LNCaP clone FGC (cell line): ENCODE measurements around the gene KCTD12.

ENCODE experiments used
- DNase-seq: peaks from one replicate; pipeline ENCODE4 v3.0.0-alpha.2; 2011; ENCODE audit warnings: low read depth
- H3K4me3 ChIP-seq: 2 replicates; pipeline ENCODE4 v1.5.1; 2011; ENCODE audit warnings: mild to moderate bottlenecking, low read depth, low read length, control low read depth
- TF ChIP-seq, protein P1 (sequence below): IDR thresholded peaks from 2 replicates; pipeline ENCODE4 v1.5.1; 2012; ENCODE audit warnings: mild to moderate bottlenecking; ENCODE audit not compliant: control insufficient read depth, insufficient read depth; ENCODE audit errors: extremely low read depth

The KCTD12 gene

DNA sequence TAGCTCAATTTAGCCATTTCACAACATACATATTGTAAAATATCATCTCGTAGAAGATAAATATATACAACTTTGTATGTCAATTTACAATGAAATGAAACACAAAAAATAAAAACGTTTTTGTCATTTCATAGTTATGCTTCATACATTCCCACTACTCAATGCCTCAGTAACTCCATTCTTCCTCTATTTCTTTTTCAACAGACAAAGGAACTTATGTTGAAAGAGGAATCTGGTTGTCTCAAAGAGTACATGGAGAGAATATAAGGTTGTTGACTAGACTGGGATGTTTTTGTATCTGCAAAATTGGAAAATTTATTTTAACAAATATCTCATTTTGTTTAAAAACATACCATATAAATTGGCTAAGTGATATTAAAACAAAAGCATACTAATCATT lies 12.8 kb downstream of the KCTD12 start:
- TF ChIP-seq, protein P1, sequence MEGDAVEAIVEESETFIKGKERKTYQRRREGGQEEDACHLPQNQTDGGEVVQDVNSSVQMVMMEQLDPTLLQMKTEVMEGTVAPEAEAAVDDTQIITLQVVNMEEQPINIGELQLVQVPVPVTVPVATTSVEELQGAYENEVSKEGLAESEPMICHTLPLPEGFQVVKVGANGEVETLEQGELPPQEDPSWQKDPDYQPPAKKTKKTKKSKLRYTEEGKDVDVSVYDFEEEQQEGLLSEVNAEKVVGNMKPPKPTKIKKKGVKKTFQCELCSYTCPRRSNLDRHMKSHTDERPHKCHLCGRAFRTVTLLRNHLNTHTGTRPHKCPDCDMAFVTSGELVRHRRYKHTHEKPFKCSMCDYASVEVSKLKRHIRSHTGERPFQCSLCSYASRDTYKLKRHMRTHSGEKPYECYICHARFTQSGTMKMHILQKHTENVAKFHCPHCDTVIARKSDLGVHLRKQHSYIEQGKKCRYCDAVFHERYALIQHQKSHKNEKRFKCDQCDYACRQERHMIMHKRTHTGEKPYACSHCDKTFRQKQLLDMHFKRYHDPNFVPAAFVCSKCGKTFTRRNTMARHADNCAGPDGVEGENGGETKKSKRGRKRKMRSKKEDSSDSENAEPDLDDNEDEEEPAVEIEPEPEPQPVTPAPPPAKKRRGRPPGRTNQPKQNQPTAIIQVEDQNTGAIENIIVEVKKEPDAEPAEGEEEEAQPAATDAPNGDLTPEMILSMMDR, result no peak
- no peak for DNase-seq
- H3K4me3 ChIP-seq, result no peak overlapping the region

DNA sequence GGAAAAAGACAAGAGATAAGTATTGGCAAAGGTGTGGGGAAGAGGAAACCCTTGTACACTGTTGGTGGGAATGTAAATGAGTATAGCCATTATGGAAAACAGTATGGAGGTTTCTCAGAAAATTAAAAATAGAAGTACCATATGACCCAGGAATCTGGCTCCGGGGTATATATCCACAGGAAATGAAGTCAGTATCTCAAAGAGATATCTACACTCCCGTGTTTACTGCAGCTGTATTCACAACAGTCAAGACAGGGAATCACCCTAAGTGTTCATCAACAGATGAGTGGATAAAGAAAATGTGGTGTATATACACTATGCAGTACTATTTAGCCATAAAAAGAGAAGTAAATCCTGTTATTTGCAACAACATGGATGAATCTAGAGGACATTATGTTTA lies 13.5 kb downstream of the KCTD12 start:
- no peak for DNase-seq
- no peak overlapping the region for H3K4me3 ChIP-seq
- TF ChIP-seq, protein P1, result no peak

DNA sequence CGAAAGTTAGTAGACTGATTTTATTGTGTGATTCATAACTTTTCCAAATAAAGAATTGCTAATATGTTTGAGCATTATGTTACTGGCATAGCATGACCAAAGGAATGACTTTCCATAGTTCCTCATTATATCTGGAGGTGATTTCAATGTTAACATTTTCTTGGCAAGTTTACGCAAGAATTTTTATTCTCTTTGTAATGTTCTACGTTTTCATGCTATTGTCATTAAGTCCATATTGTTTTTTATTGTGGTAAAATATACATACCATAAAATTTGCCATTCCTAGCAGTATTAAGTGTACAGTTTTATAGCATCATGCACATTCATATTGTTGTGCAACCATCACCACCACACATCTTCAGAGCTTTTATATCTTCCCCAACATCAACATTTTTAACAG lies 14.8 kb downstream of the KCTD12 start:
- DNase-seq, result no peak
- TF ChIP-seq, protein P1, result no peak

DNA sequence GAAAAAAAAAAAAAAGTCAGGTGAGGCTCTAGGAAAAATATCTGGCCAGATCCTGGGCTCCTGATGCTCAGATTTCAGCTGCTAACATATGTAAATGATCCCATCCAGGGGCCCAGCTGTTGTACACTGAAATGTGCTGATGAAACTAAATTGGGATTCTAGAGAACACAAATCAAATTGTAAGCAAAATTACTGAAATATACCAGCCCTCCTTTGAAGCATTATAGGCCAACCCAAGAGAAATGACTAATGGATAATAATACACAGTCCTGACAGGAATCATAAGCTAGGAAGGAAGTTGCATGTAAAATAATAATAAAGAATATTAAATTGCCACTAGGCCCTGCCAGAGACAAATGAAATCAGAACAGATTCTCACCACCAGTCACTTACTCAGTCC lies 17.8 kb downstream of the KCTD12 start:
- no peak for DNase-seq
- TF ChIP-seq, protein P1, result no peak
- H3K4me3 ChIP-seq, result no peak overlapping the region

More for the DNA sequence above, 14.8 kb downstream of the KCTD12 start:
- H3K4me3 ChIP-seq, result no peak overlapping the region

DNA sequence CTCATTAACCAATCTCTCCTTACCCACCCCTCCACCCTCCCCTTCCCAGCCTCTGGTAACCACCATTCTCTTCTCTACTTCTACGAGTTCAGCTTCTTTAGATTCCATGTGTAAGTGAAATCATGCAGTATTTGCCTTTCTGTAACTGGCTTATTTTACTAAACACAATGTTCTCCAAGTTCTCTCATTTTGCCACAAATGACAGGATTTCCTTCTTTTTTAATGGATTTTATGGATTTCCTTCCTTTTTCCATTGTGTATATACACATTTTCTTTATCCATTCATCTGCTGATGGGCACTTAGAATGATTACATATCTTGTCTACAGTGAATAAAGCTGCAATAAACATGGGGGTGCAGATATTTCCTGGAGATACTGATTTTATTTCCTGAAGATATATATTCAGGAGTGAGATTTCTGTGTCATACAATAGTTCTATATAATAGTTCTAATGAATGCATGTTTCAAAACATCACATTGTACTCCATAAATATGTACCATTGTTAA lies 20.2 kb downstream of the KCTD12 start:
- no peak for DNase-seq
- H3K4me3 ChIP-seq, result no peak overlapping the region
- TF ChIP-seq, protein P1, result no peak

DNA sequence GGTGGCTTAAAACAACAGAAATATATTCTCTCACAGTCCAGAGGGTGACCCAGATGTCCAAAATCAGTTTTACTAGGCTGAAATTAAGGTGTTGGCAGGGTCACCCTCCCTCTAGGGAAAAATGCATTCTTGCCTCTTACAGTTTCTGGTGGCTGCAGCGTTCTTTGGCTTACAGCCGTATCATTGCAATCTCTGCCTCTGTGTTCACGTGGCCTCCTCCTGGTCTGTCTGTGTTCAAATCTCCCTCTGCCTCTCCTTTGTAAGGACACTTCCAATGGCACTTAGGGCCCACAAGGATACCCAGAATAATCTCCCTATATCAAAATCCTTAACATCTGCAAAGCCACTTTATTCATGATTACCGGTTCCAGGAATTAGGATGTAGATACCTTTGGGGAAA lies 21.1 kb downstream of the KCTD12 start:
- H3K4me3 ChIP-seq, result no peak overlapping the region
- DNase-seq, result no peak
- TF ChIP-seq, protein P1, result no peak

DNA sequence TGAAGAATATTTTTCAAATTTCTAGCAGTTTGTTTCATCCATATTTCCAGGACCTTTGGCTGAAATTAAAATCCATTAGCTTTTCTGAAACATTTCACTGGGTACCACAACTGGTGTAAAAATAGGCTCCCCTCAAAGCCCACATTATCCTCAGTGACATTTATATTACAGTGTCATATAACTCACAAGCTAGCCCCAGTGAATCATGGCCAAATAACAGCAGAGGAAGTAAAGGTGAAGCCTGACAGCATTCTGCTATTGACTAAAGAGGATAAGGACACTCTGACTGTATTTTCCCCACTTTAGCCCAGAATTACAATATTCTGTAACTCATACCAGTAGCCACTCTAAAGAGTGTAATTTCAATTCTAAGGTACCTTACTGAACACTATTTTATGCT lies 21.9 kb downstream of the KCTD12 start:
- no peak overlapping the region for H3K4me3 ChIP-seq
- DNase-seq, result no peak
- TF ChIP-seq, protein P1, result no peak
